GM18867 (cell line): ENCODE measurements around the gene ACAA2.
A peak's percentile ranks its signal among the peaks of the same experiment; 100 is the strongest.

ENCODE experiments used
- ATAC-seq: cut with Tn5 transposase; IDR thresholded peaks from one replicate; pipeline ENCODE4 v1.9.1; 2021; ENCODE audit warnings: mild to moderate bottlenecking, moderate library complexity; ENCODE audit not compliant: unreplicated experiment

ACAA2 gene, protein sequence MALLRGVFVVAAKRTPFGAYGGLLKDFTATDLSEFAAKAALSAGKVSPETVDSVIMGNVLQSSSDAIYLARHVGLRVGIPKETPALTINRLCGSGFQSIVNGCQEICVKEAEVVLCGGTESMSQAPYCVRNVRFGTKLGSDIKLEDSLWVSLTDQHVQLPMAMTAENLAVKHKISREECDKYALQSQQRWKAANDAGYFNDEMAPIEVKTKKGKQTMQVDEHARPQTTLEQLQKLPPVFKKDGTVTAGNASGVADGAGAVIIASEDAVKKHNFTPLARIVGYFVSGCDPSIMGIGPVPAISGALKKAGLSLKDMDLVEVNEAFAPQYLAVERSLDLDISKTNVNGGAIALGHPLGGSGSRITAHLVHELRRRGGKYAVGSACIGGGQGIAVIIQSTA

DNA sequence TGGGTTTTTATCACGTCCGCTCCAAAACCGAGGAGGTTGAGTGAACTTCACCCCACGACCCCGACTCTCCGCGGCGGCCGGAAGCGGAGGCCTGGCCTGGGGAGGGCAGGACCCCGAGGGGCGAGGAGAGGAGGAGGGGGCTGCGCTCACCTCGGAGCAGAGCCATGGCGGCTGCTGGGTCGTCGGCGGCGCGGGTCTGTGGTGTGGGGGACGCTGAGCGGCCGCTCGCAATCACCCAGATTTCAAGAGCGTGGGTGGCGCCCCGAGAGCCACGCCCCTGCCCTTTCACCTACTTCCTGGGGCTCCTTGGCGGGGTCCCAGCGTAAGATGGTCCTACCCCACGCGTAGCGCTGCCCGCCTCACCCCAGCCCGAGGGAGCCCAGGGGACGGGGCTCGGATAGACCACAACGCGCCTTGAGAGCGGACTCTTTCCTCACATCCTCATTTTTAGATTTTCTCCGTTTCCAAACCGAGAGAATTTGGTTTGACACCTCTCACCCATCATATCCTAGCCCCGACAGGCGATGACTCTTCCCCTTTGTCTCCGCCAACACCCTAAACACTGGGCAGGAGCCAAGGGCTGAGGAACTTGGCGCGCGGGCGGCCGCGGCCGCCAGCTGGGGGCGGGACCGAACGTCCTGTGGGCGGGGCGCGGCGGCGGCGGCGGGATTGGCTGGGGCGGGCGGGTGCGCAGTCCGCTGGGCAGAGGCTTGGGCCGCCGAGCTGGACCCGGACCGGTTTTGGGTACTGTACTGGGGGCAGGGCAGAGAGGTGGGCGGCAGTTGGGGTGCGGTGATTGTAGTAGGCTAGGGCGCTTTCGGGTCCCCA, at the start of gene ACAA2:
ACAA2 (minus strand) TSS at position 215 of the 828 bp plus-strand sequence; CDS start at position 166, 49 bp downstream.
- ATAC-seq: peak; percentile 84

DNA sequence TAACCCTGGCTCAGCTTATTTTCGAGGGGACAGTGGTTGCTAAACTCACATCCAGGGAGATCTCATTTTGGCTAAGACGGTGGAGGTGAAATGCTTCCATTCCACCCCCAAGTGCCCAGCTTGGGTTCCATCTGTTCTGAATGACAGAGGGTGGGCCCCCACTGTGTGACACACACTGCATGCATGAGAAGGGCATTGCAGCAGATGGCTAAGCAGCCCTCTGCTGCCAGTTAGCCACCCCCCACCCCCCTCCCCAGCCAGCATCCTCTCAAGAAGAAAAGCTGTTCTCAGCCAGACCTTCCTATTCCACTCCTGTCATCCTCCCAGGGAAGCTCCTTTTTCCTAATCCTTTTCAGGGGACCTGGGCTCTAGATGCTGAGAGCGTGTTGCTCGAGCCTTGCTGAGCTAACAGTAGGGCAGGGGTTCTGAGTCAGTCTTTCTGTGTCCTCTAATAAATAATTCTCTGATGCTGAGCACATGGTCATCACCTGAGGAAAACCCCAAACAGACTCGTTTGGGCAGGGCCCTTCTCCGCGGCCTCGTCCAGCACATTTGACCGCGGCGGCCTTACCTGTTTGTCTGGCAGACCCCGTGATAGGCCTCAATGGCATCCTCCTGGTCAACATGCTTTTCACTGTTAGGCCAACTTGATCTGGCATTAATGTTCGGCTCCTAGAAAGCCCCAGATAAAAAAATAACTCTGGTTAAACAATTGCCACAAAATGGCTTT, 49.5 kb upstream of the ACAA2 start:
- no peak for ATAC-seq

DNA sequence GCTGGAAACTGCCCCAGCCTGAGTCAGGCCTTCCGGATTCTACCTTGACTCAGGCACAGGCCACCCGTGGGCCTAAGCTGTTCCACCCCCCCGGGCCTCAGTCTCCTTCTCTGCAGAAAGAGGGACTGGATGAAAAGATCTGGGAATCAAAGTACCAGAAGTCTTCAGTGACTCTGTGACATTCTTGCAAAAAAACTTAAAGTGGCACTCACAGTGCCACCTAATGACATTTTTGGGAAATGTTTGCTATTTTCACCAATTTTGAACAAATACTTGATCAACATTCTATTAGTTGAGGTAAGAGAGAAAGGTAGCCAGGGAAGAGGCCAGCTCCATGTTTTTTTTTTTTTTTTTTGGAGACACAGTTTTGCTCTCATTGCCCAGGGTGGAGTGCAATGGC, 48.3 kb upstream of the ACAA2 start:
- no peak for ATAC-seq

DNA sequence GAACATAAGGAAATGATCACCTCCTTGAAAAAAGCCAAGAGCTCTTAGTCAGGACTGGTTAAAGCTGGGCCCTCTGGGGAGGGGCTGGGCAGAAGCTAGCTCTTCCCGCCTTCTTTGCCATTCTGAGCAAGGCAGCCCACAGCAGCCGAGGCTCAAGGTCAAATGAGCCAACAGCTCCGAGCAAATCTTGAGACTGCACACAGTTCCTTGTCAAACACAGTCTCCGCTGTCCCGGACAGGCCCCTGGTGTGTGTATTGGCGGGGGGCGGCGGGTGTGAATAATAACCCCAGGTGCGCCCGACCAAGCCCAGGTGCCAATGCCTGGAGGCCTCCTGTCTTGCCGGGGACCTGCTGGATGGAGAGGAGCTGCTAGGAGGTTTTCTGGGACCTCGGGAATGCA, 46.4 kb upstream of the ACAA2 start:
- ATAC-seq: no peak

DNA sequence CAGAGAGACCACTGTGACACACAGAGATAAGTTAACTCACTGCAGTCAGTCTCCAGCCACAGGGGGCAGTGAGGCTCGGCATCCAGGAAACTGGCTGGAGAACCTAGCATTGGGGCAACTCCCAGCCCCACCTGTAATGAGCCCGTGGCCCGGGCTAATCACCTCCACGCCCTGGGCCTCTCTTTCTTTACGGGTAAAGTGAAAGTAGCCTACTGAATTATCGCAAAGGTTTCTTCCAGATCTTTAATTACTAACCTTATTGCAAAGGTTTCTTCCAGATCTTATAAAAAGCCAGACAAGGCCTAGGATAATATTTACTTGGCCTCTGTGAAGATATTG, 45.7 kb upstream of the ACAA2 start:
- no peak for ATAC-seq

DNA sequence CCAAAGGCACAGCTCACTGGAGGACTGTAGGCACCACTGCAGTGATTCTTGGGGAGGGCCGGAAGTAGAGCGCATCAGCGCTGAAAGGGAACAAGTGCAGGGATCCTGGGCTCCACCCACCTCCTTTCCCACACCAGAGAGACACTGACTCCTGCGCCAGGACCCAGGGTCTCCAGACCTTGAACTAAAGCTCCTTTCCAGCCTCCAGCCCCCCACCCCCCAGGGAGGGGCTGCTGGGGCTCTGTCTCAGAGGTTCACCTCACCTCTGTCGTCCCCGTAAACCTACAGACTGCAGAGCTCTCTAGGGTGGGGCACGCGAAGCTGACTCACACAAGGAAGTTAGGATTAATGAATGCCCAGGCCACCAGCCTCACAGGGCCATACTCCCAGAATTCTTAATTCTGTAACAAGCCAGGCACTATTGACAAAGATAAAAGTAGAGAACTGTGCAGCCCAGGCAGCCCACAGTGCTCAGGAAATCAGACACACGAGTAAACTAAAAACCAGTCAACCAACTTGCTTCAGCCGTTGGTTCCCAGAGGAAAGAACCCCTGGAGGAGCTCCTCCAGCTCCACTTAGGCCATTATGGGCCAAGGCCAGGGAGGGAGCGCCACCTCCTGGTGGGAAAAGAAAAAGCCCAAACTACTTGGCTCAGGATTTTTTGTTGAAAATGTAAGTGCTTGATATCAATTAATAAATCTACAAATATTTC, 45.1 kb upstream of the ACAA2 start:
- no peak for ATAC-seq

DNA sequence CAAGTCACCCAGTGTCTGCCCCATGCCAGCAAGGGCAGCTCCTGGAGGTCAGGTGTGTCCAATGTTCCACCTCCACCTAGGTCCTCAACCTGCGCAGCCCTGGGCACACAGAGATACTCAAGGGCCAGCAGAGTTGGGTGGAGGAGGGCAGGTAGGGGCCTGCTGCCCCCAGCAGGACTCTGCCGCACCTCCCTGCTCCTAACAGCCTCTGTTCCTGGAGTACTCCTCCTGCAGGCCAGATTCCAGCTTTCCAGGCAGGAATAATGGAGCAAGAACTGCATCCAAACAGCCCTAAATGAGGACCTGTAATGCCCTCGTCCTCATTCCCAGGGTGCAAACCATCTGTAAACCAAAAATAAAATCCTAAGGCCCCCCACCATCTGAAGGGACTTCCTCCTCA, 44.4 kb upstream of the ACAA2 start:
- ATAC-seq: no peak

DNA sequence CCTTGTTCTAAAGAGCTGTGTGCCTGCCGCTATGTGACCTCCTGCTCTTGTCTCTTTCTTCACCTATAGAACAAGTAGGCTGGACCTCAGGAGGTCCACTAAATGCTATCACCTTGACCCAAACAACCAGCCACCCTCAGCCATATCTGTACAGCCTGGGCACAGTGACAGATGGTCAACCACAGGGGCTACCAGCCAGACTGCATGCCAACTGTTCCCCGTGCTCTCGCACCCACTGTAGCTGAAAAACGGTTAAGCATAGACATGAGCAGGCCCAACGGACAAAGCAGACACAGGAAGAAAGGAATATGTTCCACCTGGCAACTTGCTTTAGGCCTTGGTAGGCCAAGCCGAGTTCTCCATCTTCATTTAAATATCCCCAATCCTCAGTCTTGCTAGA, 43.2 kb upstream of the ACAA2 start:
- ATAC-seq: no peak

DNA sequence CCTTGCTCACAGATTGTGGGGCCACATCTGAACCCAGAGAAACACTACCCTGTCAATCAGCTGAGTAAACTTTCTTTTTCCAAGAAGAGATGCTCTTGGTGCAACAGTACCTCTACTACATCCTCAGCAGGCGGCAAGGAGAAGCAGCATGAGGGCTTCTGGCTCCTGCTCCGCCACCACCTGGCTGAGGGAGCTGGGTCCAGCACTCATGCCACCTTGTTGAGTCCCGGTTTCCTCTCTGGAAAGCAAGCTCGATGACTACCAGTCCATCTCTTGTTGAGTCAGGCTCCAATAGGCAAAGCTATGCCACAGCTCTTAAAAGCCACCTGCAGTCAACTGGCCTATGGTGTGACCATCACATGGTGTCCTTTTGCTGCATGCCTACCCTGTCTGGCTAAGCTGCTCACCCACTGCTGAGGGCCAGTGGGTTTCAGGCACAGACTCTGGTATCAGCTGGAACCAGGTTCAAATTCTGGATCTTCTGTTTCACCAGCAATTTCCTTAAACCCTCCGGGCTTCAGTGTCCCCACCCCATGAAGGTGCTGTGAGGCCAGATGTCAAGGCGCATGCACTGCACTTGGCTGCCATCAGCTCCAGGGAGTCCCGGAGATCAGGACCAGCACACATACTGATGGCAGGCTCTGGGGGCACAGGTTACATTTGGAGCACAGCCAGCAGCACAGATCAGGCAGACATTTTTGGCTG, 42.5 kb upstream of the ACAA2 start:
- no peak for ATAC-seq

DNA sequence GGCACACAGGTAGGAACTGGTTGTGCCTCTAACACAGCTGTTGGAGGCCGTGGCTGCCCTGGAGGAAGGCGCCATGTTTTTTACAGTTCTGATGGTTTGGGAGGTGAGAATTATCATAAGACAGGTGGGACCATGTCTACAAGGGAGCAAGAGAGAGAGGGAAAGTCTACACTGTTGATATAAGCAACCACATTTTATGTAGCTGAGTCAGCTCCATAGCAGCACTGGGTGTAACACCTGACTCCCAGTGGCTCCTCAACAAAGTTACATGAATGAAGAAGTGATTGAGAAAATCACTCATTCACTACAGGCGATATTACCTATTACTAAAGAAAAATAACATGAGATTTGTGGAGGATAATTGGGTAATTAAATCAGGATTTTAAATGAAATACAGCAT, 41.3 kb upstream of the ACAA2 start:
- ATAC-seq: no peak

DNA sequence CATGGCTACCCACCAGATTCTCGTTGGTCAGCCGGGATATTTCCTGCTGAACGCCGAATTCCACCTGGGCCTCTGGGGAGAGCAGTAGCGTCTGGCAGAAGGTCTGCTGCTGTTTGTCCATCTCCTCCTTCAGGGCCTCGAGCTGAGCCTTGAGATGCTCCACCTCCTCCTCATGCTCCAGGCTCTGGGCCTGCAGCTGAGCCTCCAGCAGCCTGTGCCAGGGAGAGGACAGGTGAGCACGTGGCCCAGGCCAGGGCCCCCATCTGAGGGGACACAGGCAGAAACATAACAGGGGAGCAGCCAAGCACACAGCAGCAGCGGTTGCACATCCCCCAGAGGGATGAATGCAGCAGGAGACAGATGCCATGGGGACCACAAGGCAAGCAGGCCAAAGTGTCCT, 40.1 kb upstream of the ACAA2 start:
- no peak for ATAC-seq

DNA sequence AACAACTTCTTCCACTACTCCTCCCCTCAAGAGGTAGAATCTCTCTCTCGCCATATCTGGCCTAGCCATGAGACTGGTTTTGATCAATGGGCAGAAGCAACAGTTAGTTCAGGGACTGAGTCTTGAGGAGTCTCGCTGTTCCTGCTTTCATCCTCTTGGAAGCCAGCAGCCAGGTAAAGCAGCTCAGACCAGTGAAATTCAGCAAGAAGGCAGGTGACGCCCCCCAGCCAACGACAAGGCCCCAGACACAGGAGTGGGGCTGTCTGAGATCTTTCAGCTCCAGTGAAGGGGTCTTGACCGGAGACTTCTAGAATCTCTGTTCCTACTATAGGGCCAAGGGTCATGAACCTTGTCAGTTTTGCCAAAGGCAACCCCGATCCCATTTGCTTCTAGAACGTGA, 39.7 kb upstream of the ACAA2 start:
- no peak for ATAC-seq

DNA sequence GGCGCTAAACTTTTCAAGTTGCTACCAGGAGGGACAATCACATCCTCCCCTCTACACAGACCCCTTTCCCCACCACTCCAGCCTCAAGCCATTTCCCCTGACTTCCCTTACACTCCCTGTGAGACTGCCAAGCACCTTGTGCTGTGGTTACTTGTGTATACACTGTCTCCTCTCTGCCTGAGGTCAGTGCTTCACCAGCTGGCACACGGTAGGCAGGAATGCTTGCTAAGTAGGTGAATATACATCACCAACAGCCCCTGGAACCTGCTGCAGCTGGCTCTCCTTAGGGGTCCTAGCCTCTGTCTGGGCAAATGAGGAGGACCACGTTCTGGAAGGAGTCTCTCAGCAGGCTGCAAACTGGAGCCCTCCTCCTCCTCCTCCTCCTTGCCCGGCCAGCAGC, 38.3 kb upstream of the ACAA2 start:
- no peak for ATAC-seq

DNA sequence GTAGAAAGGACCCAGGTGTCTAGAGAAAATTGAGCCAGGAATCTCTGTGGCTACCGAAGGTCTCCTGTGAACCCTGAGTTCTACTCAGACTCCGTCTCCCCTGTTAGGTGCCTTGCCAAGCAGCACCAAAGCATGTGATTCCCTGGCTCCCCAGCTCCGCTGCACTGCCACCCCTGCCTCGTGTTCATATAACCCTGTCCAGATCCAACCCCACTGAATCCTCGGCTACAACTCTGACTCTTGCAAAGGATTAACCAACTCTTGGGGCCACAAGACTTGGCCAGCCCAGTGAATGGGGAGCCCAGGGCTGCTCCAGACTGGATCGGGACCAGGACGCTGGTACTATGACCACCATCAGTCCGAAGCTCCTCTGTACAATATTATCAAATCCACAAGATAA, 37.3 kb upstream of the ACAA2 start:
- no peak for ATAC-seq

DNA sequence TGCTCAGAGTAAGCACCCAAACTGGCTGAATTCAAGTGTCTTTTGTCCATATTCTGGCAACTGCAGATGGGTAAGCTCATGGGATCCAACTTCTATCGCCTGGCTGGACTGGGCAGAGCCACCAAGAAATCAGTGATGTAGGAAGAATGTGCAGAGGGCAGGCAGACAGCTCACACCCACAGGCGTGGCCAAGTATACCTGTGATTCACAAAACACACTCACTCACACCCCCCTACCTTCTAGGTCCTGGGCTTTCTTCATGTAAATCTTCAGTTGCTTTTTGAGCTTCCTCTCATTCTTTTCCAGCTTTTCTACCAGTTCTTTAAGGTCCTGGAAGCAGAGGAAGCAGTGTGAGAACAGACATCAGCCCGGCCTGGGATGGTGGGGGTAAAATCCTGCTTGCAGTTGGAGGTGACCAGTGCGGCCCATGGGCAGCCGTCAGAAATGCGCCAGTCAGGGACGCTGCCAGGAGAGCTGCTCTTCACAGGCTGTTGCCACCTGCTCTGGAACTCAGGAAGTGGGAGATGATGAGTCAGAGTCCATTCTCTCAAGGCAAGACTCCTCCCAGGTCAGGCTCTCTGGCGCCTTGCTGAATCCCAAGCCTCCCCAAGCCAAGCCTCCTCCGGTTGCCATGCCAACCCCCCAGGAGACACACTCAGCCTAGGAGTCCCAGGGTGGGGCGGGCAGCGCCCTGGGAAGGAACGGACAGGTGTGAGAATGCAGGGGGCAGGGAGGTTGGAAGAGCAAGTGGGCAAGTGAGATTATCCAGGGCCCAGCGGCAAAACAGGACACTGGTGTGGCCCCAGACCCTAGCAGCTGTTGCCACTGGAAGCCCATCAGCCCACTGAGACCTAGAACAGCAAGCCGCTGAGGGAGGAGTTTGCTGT, 36.2 kb upstream of the ACAA2 start:
- no peak for ATAC-seq

DNA sequence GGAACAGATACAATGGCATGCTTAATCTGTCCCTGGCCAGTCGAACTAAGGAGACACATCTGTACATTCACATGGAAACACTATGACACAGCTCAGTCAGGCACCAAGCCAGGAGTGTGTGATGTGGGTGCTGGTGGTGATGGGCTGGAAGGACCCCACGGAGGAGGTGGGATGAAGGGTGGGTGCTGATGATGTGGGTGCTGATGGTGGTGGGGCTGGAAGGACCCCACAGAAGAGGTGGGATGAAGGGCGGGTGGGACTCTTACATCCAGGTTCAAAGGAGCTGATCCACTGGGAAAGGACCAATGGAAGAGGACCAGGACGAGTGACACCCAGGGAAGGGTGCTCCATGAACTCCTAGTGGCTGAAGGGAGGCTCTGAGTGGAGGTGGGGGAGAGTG, 34.8 kb upstream of the ACAA2 start:
- no peak for ATAC-seq

DNA sequence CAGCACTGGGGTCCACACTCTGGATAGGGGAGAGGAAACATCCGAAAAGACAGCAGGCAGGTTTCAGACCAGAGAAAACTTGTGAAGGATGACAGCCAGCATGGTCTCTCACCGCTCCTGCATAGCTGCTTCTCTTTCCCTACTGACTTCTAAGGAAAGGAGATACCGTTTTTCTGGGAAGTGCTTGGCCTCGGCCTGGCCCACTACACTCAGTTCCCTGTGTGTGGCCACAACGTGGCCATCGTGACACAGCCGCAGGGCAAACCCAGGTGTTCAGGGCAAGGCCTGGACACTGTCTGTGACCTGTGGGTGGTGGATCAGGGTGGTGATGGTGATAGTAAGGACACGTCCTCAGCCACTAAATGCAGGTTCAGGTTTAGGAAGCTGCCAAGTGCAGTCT, 34.2 kb upstream of the ACAA2 start:
- no peak for ATAC-seq

DNA sequence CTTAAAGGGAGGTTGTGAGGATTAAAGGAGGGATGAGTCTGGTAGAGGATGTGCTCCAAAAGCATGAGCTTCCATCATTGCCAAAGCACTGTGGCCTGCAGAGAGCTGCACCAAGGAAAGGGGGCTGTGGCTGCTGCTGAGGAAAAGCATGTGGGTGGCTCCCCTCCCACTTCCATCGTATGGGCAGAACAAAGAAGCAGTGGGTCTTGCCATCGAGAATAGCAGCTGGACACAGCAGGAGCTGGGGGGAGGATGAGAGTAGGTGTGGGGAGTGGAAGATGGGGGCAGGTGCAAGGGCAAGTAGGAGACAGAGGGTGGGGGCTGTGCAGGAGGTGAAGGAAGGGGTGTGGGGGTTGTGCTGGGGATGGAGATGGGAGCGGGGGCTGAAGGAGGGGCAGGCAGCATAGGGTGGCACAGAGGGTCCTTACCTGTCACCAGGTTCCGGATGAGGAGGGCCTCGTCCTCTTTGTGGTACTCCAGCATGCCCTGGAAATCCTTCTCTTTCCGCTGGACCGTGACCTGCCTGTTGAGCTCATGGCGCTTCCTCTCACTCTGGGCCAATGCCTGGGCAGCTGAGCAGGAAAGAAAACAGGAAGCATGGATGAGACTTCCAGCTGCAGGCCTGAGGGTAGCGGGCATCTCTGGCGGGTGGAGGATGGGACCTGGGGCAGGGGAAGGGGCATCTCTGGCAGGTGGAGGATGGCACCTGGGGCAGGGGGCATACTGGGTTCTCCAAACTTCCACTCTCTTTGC, 33.6 kb upstream of the ACAA2 start:
- ATAC-seq: no peak

DNA sequence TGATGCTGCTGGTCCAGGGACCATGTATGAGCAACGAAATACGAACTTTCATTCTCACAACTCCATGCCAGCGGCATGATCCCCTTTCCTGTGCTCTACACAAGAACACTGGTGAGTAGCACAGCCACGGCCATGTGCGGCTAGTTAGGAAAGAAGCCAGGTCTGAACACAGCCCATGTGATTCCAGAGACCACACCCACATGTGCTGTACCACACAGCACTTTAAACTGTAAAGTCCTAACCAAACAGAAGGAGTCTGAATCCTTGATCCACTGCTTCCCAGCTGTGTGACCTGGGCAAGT, 33.0 kb upstream of the ACAA2 start:
- no peak for ATAC-seq
